BLaER1 treated with 17β-estradiol and CSF1 and Interleukin-3, amounts not matched to agents 10 nM and 100 nM (cell line): ENCODE measurements around the gene ESRRG.

Experiments used
- H3K27ac ChIP-seq, 11 experiments: shearing (Covaris generic); formaldehyde crosslinking; 2 replicates each; pipeline ENCODE4 v1.8.1; 2022
- H3K27me3 ChIP-seq, 11 experiments: shearing (Covaris generic); formaldehyde crosslinking; 2 replicates each; pipeline ENCODE4 v1.8.1; 2022
- H3K36me3 ChIP-seq, 11 experiments: shearing (Covaris generic); formaldehyde crosslinking; 2 replicates each; pipeline ENCODE4 v1.8.1; 2022
- H3K4me1 ChIP-seq, 10 experiments: shearing (Covaris generic); formaldehyde crosslinking; 2 replicates each; pipeline ENCODE4 v1.8.1; 2022
- H3K4me2 ChIP-seq, 11 experiments: shearing (Covaris generic); formaldehyde crosslinking; 2 replicates each; pipeline ENCODE4 v1.8.1; 2022
- H3K4me3 ChIP-seq, 10 experiments: shearing (Covaris generic); formaldehyde crosslinking; 2 replicates each; pipeline ENCODE4 v1.8.1; 2022
- H3K9ac ChIP-seq, 11 experiments: shearing (Covaris generic); formaldehyde crosslinking; 2 replicates each; pipeline ENCODE4 v1.8.1; 2022
- H3K9me3 ChIP-seq, 11 experiments: shearing (Covaris generic); formaldehyde crosslinking; replicated peaks in 1 of 11; 2 replicates each; pipeline ENCODE4 v1.8.1; 2022
- H4K20me1 ChIP-seq, 11 experiments: shearing (Covaris generic); formaldehyde crosslinking; 2 replicates each; pipeline ENCODE4 v1.8.1; 2022
- Cebpa-rat ChIP-seq, 11 experiments: shearing (Covaris generic); IDR thresholded peaks; 2 replicates each; pipeline ENCODE4 v1.8.1; 2022

ESRRG gene

GRCh38 chr1:216563087-216563486 lies 160.1 kb downstream of the ESRRG start:
- Histone ChIP-seq H3K4me1 (no peaks in the 10 kb centered on the region), H3K4me2 (no peak overlapping the region), H3K36me3 (no peaks in the 10 kb centered on the region), H3K27me3 (no peaks in the 10 kb centered on the region), H3K9me3 (no peaks in the 10 kb centered on the region), H3K9ac (no peak overlapping the region), H3K4me3 (no peak overlapping the region), H3K27ac (no peak overlapping the region), H4K20me1 (no peaks in the 10 kb centered on the region)
- TF ChIP-seq Cebpa-rat (IDR thresholded peaks at IDR 0.05) = no peak

GRCh38 chr1:216562383-216562782 lies 160.8 kb downstream of the ESRRG start:
- Histone ChIP-seq H3K4me2 (no peak overlapping the region), H3K27ac (no peak overlapping the region), H3K27me3 (no peaks in the 10 kb centered on the region), H3K4me3 (no peak overlapping the region), H4K20me1 (no peaks in the 10 kb centered on the region), H3K4me1 (no peaks in the 10 kb centered on the region), H3K36me3 (no peaks in the 10 kb centered on the region), H3K9ac (no peak overlapping the region), H3K9me3 (no peaks in the 10 kb centered on the region)
- no peak for TF ChIP-seq Cebpa-rat (IDR thresholded peaks at IDR 0.05)

GRCh38 chr1:216560527-216560926 lies 162.7 kb downstream of the ESRRG start:
- H4K20me1 ChIP-seq = no peaks in the 10 kb centered on the region
- H3K27me3 ChIP-seq = no peaks in the 10 kb centered on the region
- H3K9ac ChIP-seq = no peak overlapping the region
- H3K4me2 ChIP-seq = no peak overlapping the region
- H3K4me3 ChIP-seq = no peak overlapping the region
- no peak for TF ChIP-seq Cebpa-rat (IDR thresholded peaks at IDR 0.05)
- H3K9me3 ChIP-seq = no peaks in the 10 kb centered on the region
- no peaks in the 10 kb centered on the region for H3K4me1 ChIP-seq
- H3K36me3 ChIP-seq = no peaks in the 10 kb centered on the region
- H3K27ac ChIP-seq = no peak overlapping the region

GRCh38 chr1:216559359-216559758 lies 163.9 kb downstream of the ESRRG start:
- Histone ChIP-seq H3K27me3 (no peaks in the 10 kb centered on the region), H3K9ac (no peak overlapping the region), H3K4me1 (no peaks in the 10 kb centered on the region), H3K27ac (no peak overlapping the region), H3K36me3 (no peaks in the 10 kb centered on the region), H3K4me3 (no peak overlapping the region), H4K20me1 (no peaks in the 10 kb centered on the region), H3K4me2 (no peak overlapping the region), H3K9me3 (no peaks in the 10 kb centered on the region)
- TF ChIP-seq Cebpa-rat (IDR thresholded peaks at IDR 0.05) = no peak

GRCh38 chr1:216555653-216556052 lies 167.6 kb downstream of the ESRRG start:
- H3K4me1 ChIP-seq = no peaks in the 10 kb centered on the region
- H3K9me3 ChIP-seq = no peaks in the 10 kb centered on the region
- no peak for TF ChIP-seq Cebpa-rat (IDR thresholded peaks at IDR 0.05)
- no peak overlapping the region for H3K4me2 ChIP-seq
- H4K20me1 ChIP-seq = no peaks in the 10 kb centered on the region
- no peak overlapping the region for H3K9ac ChIP-seq
- no peak overlapping the region for H3K4me3 ChIP-seq
- no peak overlapping the region for H3K27ac ChIP-seq
- H3K27me3 ChIP-seq = no peaks in the 10 kb centered on the region
- no peaks in the 10 kb centered on the region for H3K36me3 ChIP-seq

- TF ChIP-seq Cebpa-rat (IDR thresholded peaks at IDR 0.05) = no peak
Observed at GRCh38 chr1:216554934-216555333, 168.3 kb downstream of the ESRRG start.

GRCh38 chr1:216553766-216554165 lies 169.5 kb downstream of the ESRRG start:
- Histone ChIP-seq H3K4me2 (no peak overlapping the region), H3K9me3 (no peaks in the 10 kb centered on the region), H3K4me3 (no peak overlapping the region), H3K9ac (no peak overlapping the region), H4K20me1 (no peaks in the 10 kb centered on the region), H3K36me3 (no peaks in the 10 kb centered on the region), H3K27ac (no peak overlapping the region), H3K27me3 (no peaks in the 10 kb centered on the region), H3K4me1 (no peaks in the 10 kb centered on the region)
- TF ChIP-seq Cebpa-rat (IDR thresholded peaks at IDR 0.05) = no peak

More at GRCh38 chr1:216554934-216555333, 168.3 kb downstream of the ESRRG start:
- no peaks in the 10 kb centered on the region for H4K20me1 ChIP-seq
- no peak overlapping the region for H3K4me3 ChIP-seq
- no peak overlapping the region for H3K4me2 ChIP-seq
- H3K4me1 ChIP-seq = no peaks in the 10 kb centered on the region
- no peaks in the 10 kb centered on the region for H3K36me3 ChIP-seq
- no peak overlapping the region for H3K27ac ChIP-seq
- no peak overlapping the region for H3K9ac ChIP-seq
- H3K27me3 ChIP-seq = no peaks in the 10 kb centered on the region
- H3K9me3 ChIP-seq = no peaks in the 10 kb centered on the region

- H3K27ac ChIP-seq = no peak overlapping the region
- no peaks in the 10 kb centered on the region for H3K27me3 ChIP-seq
- H3K9ac ChIP-seq = no peak overlapping the region
- H3K4me1 ChIP-seq = no peaks in the 10 kb centered on the region
- no peak for TF ChIP-seq Cebpa-rat (IDR thresholded peaks at IDR 0.05)
- no peak overlapping the region for H3K4me3 ChIP-seq
- no peaks in the 10 kb centered on the region for H3K9me3 ChIP-seq
- no peak overlapping the region for H3K4me2 ChIP-seq
- H4K20me1 ChIP-seq = no peaks in the 10 kb centered on the region
- no peaks in the 10 kb centered on the region for H3K36me3 ChIP-seq
Observed at GRCh38 chr1:216553040-216553439, 170.2 kb downstream of the ESRRG start.

GRCh38 chr1:216549796-216550195 lies 173.4 kb downstream of the ESRRG start:
- H3K9me3 ChIP-seq = no peaks in the 10 kb centered on the region
- no peaks in the 10 kb centered on the region for H3K4me1 ChIP-seq
- H3K4me2 ChIP-seq = no peak overlapping the region
- H3K4me3 ChIP-seq = no peak overlapping the region
- no peak overlapping the region for H3K27ac ChIP-seq
- no peak overlapping the region for H3K9ac ChIP-seq
- H3K27me3 ChIP-seq = no peaks in the 10 kb centered on the region
- TF ChIP-seq Cebpa-rat (IDR thresholded peaks at IDR 0.05) = no peak
- H4K20me1 ChIP-seq = no peaks in the 10 kb centered on the region
- H3K36me3 ChIP-seq = no peaks in the 10 kb centered on the region

- Histone ChIP-seq H3K4me2 (no peak overlapping the region), H3K4me1 (no peaks in the 10 kb centered on the region), H3K4me3 (no peak overlapping the region), H4K20me1 (no peaks in the 10 kb centered on the region), H3K27me3 (no peaks in the 10 kb centered on the region), H3K36me3 (no peaks in the 10 kb centered on the region), H3K27ac (no peak overlapping the region), H3K9ac (no peak overlapping the region), H3K9me3 (no peaks in the 10 kb centered on the region)
- TF ChIP-seq Cebpa-rat (IDR thresholded peaks at IDR 0.05) = no peak
Observed at GRCh38 chr1:216542741-216543140, 180.5 kb downstream of the ESRRG start.

GRCh38 chr1:216542263-216542662 lies 181.0 kb downstream of the ESRRG start:
- TF ChIP-seq Cebpa-rat (IDR thresholded peaks at IDR 0.05) = no peak
- Histone ChIP-seq H3K9me3 (no peaks in the 10 kb centered on the region), H3K27ac (no peak overlapping the region), H3K4me3 (no peak overlapping the region), H3K27me3 (no peaks in the 10 kb centered on the region), H3K4me1 (no peaks in the 10 kb centered on the region), H3K4me2 (no peak overlapping the region), H4K20me1 (no peaks in the 10 kb centered on the region), H3K36me3 (no peaks in the 10 kb centered on the region), H3K9ac (no peak overlapping the region)
